HPDE6-E6E7 (cell line): ENCODE results near the gene ATP5F1C.

Source experiments
- DNase-seq: peaks from one replicate; pipeline ENCODE4 v3.0.0; 2011; ENCODE audit warnings: missing footprints; ENCODE audit errors: extremely low spot score

The ATP5F1C gene

GRCh38 chr10:7853226-7853842 lies 65.4 kb downstream of the ATP5F1C start:
- DNase-seq = no peak

- no peak for DNase-seq
Observed at GRCh38 chr10:7853890-7854289, 65.9 kb downstream of the ATP5F1C start.

- DNase-seq = no peak
Observed at GRCh38 chr10:7855205-7855604, 67.2 kb downstream of the ATP5F1C start.

- DNase-seq = no peak
Observed at GRCh38 chr10:7856678-7857077, 68.7 kb downstream of the ATP5F1C start.

- no peak for DNase-seq
Observed at GRCh38 chr10:7857262-7857661, 69.3 kb downstream of the ATP5F1C start.
